Fibroblast of lung (primary cell): Measurements from ENCODE around the gene DACH2.

Source experiments
- CTCF ChIP-seq, 2 donors: IDR thresholded peaks in 1 of 2; conservative IDR thresholded peaks in 1 of 2; 1 replicate in 1 of 2; 2 replicates in 1 of 2; pipeline ENCODE4 v1.5.1; 2011 to 2012; ENCODE audit warnings: low read length in 2 of 2, control low read depth in 1 of 2, inconsistent platforms in 1 of 2, low read depth in 1 of 2, mild to moderate bottlenecking in 1 of 2
- EZH2 ChIP-seq: IDR thresholded peaks from 2 replicates; pipeline ENCODE4 v1.5.1; 2012; ENCODE audit warnings: low read length, control low read depth, mild to moderate bottlenecking; ENCODE audit errors: missing control alignments

- TF ChIP-seq CTCF (conservative IDR thresholded peaks at IDR 0.05 in 1 of 2, IDR thresholded peaks at IDR 0.05 in 1 of 2; ENCODE audit: low read depth in 1 of 2, low read length in 2 of 2) (no peak), EZH2 (no peak)
These were observed 221.8 kb downstream of the DACH2 start for GRCh38 chrX:86369847-86370630.
